Jurkat, Clone E6-1 (cell line): ENCODE data around the gene ZRANB3. TPM values are rescaled to one million over a fixed set of nuclear protein-coding genes. Genes with fewer than 3 reads are reported as not detected.
A peak's percentile ranks its signal among the peaks of the same experiment; 100 is the strongest.
"Not testable (repeated sequence)": the region's sequence is repeated elsewhere in the genome, so short reads cannot be mapped to it uniquely, and the experiment has no call there.

ENCODE experiments used
- DNase-seq: peaks from one replicate; pipeline ENCODE4 v3.0.0-alpha.2; 2011; ENCODE audit warnings: low read depth, low spot score
- H3K4me3 ChIP-seq: 2 replicates; pipeline ENCODE4 v1.5.1; 2011; ENCODE audit warnings: mild to moderate bottlenecking, low read length, control low read depth, moderate library complexity
- polyA plus RNA-seq: library from polyadenylated mRNA; unstranded; fragments of >200 nt; gene quantifications from one replicate; pipeline ENCODE4 v1.2.1, GENCODE V29; 2012; ENCODE audit warnings: missing spikeins; ENCODE audit not compliant: insufficient read length, insufficient read depth

ZRANB3 gene
- 8.8 TPM for polyA plus RNA-seq

GRCh38 chr2:135530313-135531230 is at the start of gene ZRANB3:
ZRANB3 (minus strand) TSS chr2:135531218.
- peak; percentile 99 for DNase-seq
- peak within 1 kb of the TSS; percentile 89 for H3K4me3 ChIP-seq

DNA sequence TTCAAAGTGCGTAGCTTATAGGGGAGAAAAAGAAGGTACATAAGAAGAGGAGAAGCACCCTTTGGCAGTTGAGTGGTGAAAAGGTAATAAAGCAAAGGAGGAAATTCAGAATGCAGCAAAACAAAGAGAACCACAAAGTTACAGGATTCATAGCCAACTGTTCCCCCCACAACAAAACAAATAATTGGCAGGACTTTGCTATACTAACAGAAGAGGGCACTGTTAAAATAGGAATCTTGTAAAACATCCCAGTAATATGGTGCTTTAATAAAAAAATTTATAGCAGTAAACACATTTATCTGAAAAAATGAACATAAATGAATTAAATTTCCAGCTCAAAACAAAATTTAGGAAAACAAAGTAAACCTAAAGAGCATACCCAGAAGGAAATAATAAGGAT is 42.6 kb upstream of the ZRANB3 start:
- peak; percentile 12 for DNase-seq
- no peak overlapping the region for H3K4me3 ChIP-seq

- H3K4me3 ChIP-seq: no peak overlapping the region
These were observed 39.9 kb upstream of the ZRANB3 start for GRCh38 chr2:135570884-135571283.

DNA sequence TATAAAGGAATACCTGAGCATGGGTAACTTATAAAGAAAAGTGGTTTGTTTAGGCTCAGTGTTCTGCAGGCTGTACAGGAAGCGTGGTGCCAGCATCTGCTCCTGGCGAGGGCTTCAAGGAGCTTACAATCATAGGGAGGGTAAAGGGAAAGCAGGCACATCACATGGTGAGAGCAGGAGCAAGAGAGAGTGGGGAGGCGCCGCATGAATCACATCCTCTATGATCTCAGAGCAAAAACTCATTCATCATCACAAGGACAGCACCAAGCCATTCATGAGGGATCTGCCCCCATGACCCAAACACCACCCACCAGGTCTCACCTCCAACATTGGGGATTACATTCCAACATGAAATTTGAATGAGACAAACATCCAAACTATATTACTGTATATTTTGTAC is 32.8 kb upstream of the ZRANB3 start:
- DNase-seq: no peak

More at GRCh38 chr2:135570884-135571283, 39.9 kb upstream of the ZRANB3 start:
- DNase-seq: no peak

DNA sequence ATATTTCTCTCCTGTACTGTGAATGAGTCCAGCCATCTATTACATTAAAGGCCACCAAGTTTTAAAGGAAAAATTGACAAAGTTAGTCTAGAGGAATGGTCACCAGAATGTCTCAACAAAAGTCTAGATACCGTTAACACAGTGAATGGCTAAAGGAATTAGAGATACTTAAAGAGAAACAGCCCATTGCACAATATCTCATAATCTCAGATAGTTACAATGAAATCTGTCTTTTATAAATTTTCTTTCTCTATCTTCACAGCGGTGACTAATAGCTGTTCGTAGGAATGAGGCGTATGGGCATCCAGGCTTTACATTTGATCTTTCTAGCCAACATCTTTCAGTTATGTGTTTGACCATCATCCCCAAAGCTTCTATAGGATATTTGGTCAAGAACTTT is 30.9 kb upstream of the ZRANB3 start:
- no peak overlapping the region for H3K4me3 ChIP-seq
- DNase-seq: no peak

More for the DNA sequence above, 32.8 kb upstream of the ZRANB3 start:
- H3K4me3 ChIP-seq: no peak overlapping the region

DNA sequence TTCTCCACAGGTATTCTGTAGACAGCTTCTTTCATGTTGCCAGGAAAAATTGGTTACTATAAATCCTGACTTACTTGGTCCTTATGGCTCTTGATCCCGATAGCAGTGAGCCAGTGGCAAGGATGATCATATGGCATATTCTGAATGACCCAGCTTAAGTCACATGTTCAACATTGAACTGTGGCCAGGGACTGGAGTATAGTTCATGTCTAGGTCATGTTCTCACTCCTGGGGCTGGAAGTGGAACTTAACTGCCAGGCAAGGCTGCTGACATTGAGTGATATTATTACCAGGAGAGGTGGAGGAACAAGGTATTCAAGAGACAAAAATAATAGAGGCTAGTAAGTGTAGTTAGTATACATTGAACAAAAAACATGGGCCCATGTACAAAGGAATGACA is 26.5 kb upstream of the ZRANB3 start:
- no peak overlapping the region for H3K4me3 ChIP-seq
- no peak for DNase-seq

GRCh38 chr2:135555311-135555710 is 24.3 kb upstream of the ZRANB3 start:
- H3K4me3 ChIP-seq: no peak overlapping the region
- no peak for DNase-seq

DNA sequence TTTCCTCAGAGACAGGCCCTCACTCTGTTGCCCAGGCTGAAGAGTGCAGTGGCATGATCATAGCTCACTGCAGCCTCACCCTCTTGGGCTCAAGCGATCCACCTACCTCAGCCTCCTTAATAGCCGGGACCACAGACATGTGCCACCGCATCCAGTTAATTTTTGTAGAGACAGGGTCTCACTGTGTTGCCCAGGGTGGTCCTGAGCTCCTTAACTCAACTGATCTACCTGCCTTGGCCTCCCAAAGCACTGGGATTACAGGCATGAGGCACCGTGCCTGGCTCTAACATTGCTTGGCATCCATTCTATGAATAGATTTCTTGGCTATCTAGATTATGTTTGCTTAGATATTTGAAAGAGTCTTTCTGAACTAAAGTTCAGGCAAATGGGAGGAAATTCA is 21.9 kb upstream of the ZRANB3 start:
- no peak for DNase-seq

DNA sequence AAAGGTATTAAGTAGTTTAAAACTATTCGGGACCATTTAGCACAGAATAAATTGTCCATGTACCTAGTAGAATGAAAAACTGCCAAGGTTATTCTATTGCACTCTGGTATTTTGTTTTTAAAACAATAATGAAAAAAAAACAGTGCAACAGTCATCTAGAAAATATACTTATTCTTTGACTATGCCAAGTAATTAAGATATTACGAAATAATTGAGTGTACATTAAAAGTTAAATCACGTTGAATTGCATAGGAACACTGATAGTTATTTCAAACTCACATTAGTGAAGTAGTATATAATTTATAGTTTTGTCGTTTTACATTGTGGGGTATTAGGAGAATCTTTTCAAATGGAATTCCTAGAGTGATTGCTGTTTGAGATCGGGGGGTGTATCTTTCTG is 20.3 kb upstream of the ZRANB3 start:
- no peak overlapping the region for H3K4me3 ChIP-seq
- no peak for DNase-seq

More for the DNA sequence above, 21.9 kb upstream of the ZRANB3 start:
- H3K4me3 ChIP-seq: no peak overlapping the region

DNA sequence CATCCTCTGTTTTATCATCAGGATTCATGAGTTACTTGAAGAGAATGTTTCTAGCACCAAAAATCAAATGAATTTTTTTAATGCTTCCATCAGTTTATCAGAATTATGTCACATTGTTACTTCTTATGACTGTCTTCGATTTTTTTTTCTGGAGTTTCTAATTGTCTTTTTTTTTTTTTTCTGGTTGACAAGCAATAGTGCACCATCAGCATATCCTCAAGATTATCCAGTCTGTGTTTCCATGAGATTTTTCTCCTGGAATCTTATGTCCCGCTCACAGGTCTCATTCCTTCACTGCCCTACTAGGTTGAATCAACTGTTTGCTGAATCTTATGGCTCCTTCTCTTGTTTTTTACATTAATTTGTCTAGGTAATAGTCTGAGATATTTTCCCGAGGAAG is 16.3 kb upstream of the ZRANB3 start:
- DNase-seq: no peak
- H3K4me3 ChIP-seq: no peak overlapping the region

GRCh38 chr2:135546436-135546835 is 15.4 kb upstream of the ZRANB3 start:
- no peak overlapping the region for H3K4me3 ChIP-seq
- DNase-seq: peak; percentile 25

- DNase-seq, H3K4me3 ChIP-seq: not testable (repeated sequence)
These were observed 2.5 kb upstream of the ZRANB3 start for GRCh38 chr2:135533545-135533944.

DNA sequence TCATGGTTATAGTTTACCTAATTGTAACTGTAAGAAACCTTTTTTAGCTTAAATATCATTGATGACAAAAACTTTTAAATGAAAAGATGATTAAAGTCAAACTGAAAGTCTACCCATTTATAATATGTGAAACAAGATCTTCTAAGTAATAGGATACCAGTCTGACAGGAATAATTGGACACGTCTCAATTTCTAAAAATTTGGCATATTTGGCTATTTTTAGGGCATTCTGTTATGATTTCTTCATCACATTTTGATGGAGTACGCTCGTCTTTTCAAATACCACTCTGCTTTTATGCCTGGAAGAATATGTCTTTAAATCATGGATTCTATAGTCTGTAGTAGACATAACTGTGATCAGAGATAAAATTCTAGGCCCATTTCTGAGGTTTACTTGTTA is 1.6 kb upstream of the ZRANB3 start:
- no peak for DNase-seq
- peak overlapping the region; percentile 89 for H3K4me3 ChIP-seq

DNA sequence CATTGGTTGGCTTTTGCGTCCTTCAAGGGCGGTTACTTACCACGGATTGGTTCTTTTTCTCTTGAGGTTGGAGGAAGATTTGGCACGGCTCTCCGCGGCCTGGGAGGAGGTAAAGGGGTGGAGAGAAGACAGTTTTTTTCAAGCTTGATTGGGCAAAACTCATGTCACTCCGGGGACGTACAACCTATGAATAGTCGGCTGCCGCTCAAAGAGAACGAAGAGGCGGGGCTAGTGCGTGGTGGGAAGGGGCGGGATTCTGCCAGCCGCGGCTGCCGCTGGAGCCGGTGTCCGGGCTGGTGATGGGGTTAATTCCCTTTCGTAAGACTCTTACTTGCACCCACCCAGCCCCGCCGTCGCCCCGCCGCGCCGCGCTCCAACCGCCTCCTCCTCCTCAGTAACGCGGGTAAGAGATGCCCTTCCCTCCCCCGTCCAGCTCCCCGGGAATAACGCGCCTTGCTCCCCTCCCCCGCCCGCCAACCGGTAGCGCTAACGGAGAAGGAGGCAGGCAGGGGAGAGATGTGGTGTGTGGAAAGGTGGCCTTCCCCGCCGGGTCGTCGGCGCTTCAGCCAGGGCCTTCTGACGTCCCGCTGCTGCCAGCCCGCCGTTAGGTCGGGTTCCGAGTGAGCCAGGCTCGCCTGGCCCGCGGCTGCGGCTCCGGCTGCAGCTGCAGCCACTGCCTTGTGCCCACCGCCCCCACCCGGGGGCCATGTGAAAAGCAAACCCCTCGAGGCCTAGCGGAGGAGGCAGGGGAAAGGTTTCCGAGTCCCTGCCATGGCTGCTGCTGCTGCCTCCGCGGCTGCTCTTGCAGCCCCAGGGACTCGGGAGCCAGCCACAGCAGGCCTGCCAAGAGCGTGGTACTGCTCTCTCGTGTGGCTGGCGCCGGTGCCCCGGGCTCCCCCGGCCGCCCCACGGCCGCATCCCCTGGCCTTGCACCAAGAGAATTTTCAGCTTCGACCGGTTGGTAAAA is 496 bp upstream of the ZRANB3 start, which contains the start of gene R3HDM1:
R3HDM1 (plus strand) TSS at position 254 of the 967 bp plus-strand sequence. CDS start 73,362 bp downstream, outside the sequence.
- peak within 1 kb of the TSS; percentile 89 for H3K4me3 ChIP-seq
- peak; percentile 100 for DNase-seq

DNA sequence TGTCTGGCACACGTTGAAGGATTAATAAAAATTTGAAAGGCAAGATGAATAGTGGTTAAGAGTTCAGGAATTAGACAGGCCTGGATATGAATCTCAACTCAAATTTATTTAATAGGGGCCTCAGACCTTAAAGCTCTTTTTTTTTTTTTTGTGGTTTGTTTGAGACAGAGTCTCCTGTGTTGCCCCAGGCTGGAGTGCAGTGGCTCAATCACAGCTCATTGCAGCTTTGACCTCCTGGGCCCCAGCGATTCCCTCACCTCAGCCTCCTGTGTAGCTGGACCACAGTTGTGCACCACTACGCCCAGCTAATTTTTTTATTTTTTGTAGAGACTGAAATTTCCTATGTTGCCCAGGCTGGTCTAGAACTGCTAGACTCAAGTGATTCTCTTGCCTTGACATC is 3.0 kb downstream of the ZRANB3 start:
- no peak for DNase-seq
- H3K4me3 ChIP-seq: no peak overlapping the region

GRCh38 chr2:135525786-135526185 is 5.2 kb downstream of the ZRANB3 start:
- no peak for DNase-seq
- no peak overlapping the region for H3K4me3 ChIP-seq

GRCh38 chr2:135512099-135512498 is 18.9 kb downstream of the ZRANB3 start:
- no peak overlapping the region for H3K4me3 ChIP-seq
- DNase-seq: no peak

GRCh38 chr2:135510577-135510976 is 20.4 kb downstream of the ZRANB3 start:
- no peak for DNase-seq
- H3K4me3 ChIP-seq: no peak overlapping the region

- DNase-seq: no peak
- no peak overlapping the region for H3K4me3 ChIP-seq
These were observed 26.2 kb downstream of the ZRANB3 start for GRCh38 chr2:135504811-135505210.
